A673 (cell line): ENCODE measurements around the gene YIF1B.

ENCODE experiments used
- CTCF ChIP-seq: fragments of 300-800, 200-600 bp; sonication (generic); conservative IDR thresholded peaks from 2 replicates; pipeline ENCODE4 v1.5.1; 2017; ENCODE audit warnings: low read depth, mild to moderate bottlenecking, antibody characterized with exemption, low read length, moderate library complexity, mixed read lengths
- EZH2 ChIP-seq: fragments of 200-600 bp; sonication (generic); IDR thresholded peaks from 2 replicates; pipeline ENCODE4 v1.6.1; 2017; ENCODE audit warnings: borderline replicate concordance, low read depth, mild to moderate bottlenecking, mixed read lengths, antibody characterized with exemption, low read length; ENCODE audit not compliant: poor library complexity, severe bottlenecking

- TF ChIP-seq CTCF = no peak
- TF ChIP-seq EZH2 = no peak
These were observed 51.9 kb downstream of the YIF1B start for GRCh38 chr19:38263689-38264485.
